GM19467 (cell line): ENCODE measurements around the gene CD9.
"Not testable (repeated sequence)": the region's sequence is repeated elsewhere in the genome, so short reads cannot be mapped to it uniquely, and the experiment has no call there.

Experiments
- ATAC-seq: cut with Tn5 transposase; IDR thresholded peaks from one replicate; pipeline ENCODE4 v1.9.1; 2021; ENCODE audit warnings: mild to moderate bottlenecking, moderate library complexity; ENCODE audit not compliant: unreplicated experiment

The CD9 gene

DNA sequence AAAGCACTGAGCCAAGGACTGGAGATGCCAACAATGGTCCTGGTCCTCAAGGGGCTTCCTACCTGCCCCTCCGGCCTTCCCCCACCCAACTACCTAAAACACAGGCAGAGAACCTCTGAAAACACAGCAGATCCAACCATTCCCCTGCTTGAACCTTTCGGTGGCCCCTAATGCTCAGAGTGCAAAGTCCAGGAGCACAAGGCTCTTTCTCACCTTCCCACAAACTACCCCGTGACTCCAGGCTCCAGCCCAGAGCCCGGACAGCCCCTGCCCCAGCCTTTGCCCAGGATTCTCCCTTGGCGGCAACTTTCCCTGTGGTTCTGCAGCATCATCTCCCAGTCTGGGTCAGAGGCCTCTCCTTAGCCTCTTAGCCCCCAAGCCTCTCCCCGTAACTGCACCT, 1.6 kb upstream of the CD9 start:
- ATAC-seq = no peak

DNA sequence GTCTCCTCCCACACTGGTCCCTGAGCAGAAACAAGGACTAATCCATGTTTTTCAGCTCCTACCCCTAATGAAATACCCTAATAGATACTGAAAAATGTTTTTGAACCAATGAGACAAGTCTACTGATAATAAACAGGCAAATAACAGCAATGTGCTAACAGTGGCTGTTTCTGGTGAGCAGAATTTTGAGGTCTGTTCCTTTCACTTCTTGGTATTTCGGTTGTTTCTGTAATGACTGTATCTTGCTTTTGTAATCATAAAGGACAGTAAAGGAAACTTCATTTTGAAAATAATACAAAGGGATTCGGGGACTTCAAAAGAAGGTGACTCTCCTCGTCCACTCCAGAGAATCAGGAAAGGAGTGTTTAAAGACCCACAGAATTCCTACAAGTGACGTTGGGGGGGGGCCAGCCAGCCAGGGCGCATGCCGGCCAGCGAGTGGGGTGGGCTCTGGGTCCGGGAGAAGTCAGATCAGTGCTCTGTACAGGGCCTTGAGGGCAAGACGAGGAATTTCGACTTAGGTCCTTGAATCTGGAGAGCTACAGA, 1.1 kb upstream of the CD9 start:
- no peak for ATAC-seq

DNA sequence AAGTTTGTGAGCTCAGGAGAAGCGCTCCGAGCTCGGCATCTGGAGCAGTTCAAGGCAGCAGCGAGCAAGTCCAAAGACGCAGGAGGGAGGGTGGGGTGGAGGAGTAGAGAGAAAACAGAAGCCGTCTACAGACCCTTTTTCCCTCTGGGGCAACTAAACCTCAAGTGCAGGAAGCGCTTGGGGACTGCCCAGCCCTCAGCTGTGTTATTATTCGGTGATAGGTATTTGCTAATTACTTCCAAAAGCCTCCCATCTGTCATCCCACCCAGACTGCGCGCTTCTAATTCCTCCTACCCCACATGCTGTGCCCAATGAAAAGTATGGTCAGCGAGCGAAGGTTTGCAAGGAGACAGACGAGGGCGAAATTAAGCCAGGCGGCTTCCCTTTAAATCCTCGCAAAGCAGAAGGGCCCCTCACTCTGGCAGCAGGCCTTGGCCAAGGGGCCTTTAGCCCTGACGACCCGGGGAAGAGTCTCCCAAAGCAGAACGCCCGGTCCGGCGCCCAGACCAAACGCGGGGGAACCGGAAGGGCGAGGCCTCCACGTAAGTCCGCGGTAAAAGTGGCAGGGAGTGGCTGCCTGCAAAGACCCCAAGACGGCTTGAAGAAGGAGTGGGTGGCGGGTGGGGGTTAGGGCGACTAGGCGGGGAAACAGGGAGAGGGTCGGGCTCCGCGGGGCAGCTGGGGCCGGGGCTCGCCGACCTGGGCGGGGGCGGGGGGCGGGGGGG, 507 bp upstream of the CD9 start:
- ATAC-seq = no peak

DNA sequence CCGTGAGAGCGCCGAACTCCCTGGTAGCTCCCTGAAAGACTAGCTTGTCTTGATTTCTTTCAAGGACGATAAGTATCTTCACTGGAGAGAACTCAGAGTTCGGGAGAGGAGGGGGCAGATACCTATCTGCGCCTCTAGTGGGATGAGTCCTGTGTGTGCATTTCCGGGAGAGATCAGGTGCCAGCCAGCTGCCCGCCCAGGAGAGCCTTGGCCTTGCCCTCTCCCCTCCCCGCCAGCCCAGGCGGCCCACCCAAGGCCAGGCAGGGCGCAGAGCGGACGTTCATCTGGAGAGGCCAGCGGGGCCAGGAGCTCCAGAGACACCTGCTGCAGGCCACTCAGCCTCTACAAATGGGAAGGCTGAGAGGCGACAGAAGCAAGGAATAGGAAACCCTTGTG, 1.0 kb downstream of the CD9 start:
- ATAC-seq = no peak

DNA sequence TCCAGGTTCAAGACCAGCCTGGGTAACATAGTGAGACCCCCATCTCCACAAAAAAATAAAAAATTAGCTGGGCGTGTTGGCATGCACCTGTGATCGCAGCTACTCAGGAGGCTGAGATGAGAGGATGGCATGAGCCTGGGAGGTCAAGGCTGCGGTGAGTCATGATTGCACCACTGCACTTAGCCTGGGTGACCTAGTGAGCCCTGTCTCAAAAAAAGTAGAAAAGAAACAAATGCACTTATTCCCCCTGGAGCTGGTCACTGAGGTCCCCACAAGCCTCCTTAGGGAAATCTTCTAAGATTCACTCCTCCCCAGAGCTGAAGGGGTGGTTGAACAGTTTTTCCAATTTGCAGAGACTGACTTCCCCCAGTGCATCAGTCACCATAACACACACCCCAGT, 1.6 kb downstream of the CD9 start:
- no peak for ATAC-seq

DNA sequence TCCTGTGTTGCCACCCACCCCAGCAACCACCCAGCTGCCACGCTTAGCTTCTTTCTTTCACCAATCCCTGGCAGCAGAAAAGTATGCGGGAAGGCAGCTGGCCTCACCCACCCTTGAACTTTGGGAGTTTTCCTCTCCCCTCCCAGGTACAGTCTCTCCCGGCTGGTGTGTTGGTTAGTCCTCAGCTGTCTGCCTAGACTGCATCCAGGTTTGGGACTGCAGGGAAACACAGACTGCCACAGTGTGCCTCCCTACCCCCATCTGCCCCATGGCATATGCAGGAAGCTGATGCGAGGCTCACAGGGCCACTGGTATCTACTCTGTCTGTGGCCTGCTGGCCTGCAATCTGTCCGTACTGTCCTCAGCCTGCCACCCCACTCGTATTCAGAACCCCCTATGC, 2.1 kb downstream of the CD9 start:
- ATAC-seq = no peak

DNA sequence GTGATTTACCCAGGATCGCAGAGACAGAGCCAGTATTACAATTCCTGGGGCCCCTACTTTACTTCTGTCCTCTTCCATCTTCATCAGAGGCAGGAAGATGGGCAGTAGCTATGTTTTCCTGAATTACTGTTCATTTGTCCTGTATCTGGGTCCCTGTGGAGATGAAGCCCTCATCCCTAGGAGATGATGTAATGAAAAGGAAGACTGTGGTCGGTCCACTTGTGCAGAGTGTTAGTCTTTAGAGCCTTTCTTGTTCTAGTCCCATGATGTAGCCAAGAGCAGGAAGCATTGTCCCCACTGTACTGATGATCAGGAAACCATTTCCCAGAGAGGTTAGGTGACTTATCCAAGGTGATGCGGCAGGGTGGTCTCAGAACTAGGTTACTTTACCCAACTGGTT, 2.6 kb downstream of the CD9 start:
- ATAC-seq = no peak

DNA sequence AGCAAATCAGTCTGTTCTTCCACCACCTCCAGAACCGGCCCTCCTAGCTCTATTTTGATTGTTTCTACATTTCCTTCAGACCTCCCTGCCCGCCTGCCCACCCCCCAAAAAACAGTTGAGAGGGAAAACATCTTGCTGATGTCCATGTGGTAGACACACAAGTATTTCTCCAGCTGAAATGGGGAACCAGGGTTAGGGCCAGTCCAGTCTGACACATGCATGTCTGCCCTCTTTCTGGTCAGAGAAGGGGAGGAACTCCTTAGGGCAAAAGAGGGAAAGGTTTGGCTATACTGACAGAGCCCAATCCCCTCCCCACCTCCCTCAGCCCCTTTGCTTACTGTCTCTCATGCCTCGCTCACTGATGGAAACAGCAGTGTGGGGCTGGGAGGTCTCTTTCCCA, 3.4 kb downstream of the CD9 start:
- ATAC-seq = no peak

DNA sequence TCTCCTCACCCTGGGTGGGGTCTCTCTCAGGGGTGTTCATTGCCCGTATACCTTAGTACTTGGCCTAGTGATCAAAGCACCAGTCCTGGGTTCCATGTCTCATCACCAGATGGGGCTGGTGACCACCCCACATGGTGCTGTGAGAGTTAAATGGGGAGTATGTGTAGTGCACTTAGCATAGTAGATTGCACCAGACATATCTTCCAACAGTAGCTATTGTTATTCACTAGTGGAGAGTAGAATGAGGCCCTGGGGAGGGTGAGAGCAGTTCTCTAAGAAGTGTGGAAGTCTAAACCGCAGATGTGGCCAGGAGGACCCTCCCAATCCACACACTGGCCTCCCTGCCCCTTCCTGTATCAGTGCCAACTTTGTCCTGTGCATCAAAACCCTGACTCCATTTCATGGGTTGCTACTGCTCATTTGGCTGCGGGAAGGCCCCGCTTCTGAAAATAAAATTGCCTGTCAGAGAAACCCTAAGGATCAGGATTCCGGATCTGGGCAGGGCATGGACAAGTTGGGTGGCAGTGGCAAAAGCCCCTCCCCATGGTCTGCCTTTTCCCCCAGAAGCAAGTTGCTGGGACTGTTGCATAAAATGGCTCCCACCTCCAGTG, 4.4 kb downstream of the CD9 start:
- ATAC-seq = no peak

DNA sequence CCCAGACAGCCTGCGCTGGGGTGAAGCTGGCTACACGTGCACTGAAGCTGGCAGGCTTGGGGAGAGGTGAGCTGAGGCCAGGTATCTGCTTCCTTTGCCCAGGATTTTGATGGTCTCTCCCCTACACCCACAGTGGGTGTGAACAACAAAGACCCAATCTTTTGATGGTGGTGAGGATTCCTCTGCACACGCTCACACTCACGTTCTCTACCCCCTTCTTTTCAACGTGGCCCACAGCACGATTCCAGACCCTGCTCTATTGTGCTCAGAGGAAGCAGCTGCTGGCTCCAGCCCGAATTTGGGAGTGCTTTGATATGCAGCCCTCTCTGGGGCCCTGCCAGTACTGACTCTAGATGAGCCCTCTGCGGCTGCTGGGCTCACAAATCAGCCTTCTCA, 4.9 kb downstream of the CD9 start:
- no peak for ATAC-seq

DNA sequence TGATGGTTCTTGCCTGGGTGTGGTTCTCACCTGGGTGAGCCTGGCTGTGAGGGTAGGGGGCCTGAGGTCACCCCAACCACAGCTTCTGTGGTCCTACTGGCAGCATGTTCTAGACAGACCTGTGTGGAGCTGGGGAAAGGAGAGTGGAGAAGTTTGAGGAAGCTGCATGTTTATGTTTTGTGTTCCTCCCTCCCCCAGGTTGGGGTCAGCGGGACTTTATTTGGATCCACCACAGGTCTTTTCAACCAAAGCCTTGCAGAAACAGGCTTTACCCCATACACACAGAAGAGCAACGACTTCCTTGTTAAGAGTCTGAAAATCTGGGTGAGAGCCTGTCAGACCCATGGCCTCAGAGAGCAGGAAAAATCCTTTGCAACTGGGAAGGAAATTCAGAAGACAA, 5.6 kb downstream of the CD9 start:
- ATAC-seq = no peak

DNA sequence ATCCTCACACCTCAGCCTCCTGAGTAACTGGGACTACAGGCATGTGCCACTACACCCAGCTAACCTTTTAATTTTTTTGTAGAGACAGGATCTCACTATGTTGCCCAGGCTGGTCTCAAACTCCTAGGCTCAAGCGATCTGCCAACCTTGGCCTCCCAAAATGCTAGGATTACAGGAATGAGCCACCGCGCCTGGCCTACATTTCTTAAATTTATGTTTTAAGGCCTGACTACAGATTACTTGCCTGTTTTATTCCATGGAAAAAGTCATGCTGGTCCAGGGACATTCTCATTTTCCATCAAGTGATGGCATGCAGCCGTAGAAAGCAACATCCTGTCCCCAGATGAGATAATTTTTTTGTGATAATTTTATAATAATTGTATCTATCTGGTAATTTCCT, 6.1 kb downstream of the CD9 start:
- ATAC-seq = no peak

DNA sequence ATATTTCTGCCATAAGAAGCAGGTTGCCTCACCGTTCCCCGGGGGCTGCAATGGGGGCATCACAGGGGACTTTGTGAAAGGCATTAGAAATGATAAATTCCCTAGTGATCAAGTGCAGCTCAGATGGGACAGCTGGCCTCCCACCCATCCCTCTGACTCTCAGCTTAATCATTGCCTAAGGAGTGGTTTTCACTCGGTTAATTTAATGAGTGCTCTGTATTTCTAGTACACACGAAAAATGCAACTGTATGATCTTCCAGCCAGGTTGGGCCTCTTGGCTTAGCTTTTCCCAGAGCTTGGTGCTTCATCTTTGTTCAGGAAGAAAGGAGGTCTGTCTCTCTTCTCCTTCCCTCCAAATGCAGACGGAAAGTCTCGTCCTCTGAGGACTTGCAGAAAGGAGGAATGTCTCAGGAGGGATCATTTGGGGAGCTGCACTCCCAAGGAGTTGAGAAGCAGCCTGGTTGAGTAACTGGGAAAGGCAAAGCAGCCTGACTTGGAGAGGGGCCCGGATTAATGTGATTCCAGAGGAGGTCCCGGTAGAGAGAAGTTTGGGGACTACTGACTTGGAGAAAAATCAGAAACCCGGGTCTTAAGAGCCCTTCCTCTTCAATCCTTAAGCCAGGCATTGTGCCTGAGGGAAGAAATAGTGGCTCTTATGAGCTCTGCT, 7.2 kb downstream of the CD9 start:
- ATAC-seq = no peak

DNA sequence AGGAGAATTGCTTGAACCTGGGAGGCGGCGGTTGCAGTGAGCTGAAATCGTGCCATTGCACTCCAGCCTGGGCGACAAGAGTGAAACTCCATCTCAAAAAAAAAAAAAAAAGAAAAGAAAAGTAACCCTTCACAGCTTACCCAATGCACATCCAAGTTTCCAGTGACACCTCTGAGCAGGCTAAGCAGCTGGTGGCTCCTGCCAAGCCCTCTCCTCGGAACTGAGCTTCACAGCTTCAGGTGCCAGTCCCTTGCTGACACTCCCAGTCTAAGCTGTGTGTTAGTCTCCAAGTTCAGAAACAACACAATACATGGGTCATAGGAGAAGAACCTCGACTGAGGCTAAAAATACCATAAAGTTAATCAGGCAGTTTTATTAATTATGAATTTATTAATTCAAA, 7.9 kb downstream of the CD9 start:
- ATAC-seq = no peak

DNA sequence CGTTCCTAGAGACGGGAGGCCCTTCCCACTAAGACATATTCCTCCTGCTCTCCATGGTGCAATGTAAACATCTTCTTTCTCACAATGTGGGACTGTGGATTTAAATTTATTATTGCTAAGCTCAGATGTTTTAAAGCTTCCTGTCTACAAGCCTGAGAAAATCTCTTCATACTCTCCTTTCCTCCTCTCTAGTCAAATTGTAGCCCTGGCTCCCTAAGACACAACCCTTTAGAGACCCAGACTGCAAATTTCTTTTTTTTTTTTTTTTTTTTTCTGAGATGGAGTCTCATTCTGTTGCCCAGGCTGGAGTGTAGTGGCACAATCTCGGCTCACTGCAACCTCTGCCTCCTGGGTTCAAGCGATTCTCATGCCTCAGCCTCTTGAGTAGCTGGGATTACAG, 9.2 kb downstream of the CD9 start:
- not testable (repeated sequence) for ATAC-seq

DNA sequence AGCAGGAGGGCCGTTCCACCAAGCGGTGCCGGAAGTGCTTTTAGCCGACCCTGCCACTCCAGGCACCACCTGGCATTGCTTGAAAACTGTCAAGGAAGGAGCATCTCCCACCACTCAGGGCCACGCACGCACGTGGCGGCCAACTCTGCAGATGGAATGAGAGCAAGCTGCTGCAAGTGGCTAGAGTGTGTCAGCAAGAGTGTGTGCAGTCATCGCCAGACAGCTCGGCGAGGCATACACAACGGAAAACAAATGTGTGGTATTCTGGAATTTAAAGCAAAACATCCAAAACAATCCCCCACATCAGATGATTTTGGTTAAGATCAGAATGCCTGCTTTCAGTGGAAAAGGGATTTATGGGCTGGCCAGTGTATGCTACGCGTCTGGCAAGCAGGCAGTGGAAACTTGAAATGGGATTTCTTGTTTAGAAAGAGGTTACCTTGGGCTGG, 11.2 kb downstream of the CD9 start:
- no peak for ATAC-seq

DNA sequence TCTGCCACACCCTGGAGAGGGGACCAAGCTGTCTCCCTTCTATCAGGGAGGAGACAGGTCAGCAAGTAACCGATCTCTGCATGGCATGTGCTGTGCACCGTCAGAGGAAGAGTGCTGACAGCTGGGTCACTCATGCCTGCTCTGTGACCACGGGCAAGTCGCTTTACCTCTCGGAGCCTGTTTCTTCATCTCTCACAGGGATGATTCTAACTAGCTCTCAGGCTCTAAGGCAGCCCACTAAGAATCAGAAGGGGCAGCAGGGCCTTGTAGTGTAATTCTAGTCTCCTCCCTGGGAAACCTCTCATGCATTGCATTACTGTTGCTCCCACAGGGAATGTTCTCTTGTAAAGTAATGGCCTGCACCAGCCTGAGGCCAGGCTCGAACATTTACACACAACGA, 11.9 kb downstream of the CD9 start:
- no peak for ATAC-seq

DNA sequence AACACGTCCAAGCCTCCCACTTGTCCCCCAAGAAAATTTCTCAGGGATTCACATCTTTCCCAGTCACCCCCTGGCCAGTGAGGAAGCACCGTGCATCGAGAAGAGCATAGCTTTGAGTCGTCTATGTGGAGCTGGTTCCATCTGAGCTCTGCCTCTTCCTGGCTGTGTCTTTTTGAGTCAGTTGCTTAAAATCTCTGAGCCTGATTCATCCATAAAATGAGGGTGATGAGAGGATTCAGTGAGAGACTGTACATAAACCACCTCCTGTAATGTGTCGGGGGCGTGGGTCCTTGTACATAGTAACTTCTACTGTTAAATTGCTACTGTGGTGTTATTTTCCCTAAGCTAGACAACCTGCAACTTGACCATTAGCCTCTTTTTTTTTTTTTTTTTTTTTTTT, 13.8 kb downstream of the CD9 start:
- ATAC-seq = no peak

DNA sequence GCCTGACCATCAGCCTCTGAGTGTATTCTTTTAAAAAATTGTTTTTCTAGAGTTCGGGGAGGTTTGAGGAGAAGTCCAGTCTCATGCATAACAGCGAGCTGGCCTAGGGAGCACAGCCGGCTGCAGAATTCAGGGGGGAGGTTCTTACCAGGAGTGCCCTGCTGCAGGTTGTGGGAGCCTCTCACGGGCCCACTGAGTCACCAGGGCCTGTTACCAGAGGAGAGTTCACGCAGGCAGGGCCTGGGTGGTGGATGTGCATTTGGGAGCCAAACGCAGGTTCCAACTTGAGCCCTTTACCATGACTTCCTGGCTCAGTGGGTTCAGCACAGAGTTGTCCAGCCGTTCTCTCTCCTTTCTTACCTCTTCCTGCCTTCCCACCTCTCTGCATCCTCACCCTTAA, 14.4 kb downstream of the CD9 start:
- no peak for ATAC-seq

DNA sequence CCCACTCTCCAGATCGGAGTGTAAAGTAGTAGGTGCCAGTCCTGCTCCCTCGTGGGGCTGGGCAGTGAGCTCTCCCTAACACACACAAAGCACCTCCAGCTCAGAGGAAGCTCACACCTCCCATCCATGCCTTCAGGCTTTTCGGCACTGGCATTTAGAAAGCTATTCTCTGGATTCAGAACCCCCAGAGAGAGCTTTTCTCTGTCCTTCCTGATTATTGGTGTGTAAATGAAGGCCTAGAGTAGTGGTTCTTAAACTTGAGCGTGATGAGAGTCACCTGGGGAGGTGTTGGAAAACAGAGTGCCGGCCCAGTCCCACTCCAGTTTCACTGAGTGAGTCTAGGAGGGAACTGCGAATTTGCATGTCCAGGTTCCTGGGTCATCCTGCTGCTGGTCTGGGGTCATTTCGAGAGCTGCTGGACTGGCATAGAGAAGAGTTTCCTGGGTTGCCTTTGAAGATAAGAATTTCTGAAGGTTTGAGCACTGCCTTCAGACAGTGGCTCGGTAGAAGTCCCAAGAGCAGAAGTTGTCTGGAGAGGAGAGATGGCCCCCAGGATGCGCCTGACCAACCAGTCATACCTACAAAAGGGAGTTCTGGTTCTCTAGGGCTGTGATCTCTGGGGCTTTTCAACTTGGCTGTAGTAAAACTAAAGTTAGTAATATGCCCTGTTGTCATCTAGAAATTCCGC, 15.1 kb downstream of the CD9 start:
- no peak for ATAC-seq

DNA sequence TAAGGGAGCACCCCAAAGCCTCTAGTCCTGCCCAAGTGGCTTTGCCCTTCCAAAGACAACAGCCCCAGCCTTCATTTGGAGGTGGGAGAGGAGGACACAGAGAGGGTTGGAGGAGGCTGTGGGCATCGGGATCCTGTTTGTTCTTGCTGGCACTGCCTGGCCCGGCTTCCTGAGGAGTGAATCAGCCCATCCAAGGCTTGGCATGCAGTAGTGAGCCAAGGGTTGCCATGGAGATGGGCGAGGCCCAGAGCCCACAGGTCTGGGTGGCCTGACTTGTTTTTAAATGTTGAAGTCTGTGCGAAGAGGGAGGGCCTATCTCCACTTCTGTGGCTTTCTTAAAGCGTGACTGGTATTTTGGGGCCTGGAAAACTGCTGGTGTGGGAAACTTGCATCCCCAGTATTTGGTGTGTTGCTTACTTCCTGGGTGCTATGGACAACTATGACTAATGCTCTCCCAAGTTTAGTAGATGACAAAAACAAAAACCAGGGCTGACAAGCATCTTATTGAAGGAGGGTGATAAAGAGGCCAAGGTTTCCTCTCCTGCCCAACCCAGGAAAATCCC, 15.8 kb downstream of the CD9 start:
- no peak for ATAC-seq
